Stimulated activated CD8-positive, alpha-beta memory T cell treated with anti-CD3 and anti-CD28 coated beads, Interleukin-2, amount 100 ng/mL, for 1 hour (primary cell): Measurements from ENCODE around the gene DIAPH3.

Experiments used
- DNase-seq, 2 donors: peaks; one replicate each; pipeline ENCODE4 v3.0.0-alpha.2; 2020; ENCODE audit warnings: low read depth in 2 of 2

Gene DIAPH3

DNA sequence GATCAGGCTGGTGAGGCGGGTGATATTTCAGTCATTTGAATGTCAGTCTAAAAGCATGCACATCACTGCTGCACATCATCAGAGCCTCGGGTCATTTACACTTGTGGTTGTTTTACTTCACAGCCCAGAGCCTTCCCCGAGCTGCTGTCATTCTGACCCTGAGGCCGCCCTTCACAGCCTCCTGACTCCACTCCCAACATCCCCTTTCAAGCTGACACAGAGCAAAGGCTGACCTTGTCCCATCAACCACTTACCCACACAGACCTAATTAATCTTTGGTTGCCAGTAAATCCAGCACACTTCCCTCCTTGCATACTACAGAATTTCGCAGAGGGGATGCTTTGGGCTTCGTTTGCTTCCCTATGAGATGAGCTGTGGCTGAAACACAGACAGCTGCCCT is 528.1 kb downstream of the DIAPH3 start:
- no peak for DNase-seq

DNA sequence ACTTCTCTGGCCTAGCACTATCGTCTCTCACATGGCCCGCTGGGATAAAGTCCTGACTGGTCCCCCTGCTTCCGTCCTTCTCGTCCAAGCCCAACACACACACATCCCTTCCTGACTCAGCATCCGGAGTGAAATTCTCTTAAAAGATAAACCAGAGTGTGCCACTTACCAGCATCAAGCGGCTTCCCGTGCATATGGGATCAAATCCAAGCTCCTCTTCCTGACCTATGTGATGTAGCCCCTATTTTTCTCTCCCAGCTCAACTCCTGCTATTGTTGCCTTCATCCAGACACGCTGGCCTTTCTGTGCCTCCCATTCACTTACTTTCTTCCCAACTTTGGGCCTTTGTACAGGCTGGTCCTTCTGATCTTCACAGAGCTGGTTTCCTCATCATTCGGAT is 530.4 kb downstream of the DIAPH3 start:
- no peak for DNase-seq

GRCh38 chr13:59631271-59631670 is 532.5 kb downstream of the DIAPH3 start:
- DNase-seq = no peak

DNA sequence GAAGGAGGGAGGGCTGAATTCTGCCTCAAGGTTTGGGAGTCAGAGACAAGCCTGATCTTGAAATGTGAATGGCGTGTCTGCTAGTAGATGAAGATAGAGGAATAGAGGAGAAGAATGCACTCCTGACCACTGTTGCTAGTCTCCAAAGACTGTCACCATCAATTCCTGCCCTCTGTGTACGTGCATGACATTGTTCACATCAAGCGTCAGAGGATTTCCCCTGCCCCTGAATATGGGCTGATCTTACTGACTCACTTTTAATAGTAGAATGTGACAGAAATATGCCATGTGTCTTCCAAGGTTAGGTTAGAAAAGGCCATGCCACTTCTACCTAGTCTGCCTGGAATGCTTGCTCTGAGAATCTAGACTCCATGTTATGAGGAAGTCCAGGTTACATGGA is 538.6 kb downstream of the DIAPH3 start:
- DNase-seq = no peak

- no peak for DNase-seq
Measured at GRCh38 chr13:59623206-59623915, 540.4 kb downstream of the DIAPH3 start.

GRCh38 chr13:59621773-59622172 is 542.0 kb downstream of the DIAPH3 start:
- no peak for DNase-seq
